NCI-H187 treated with DMSO at 0.1 percent for 48 hours (cell line): ENCODE results near the gene RNASE8.
A peak's percentile ranks its signal among the peaks of the same experiment; 100 is the strongest.

Experiments
- DNase-seq: peaks from one replicate; lab custom pipeline; 2025; lab: John Stamatoyannopoulos, UW

RNASE8 gene

GRCh38 chr14:21106498-21107282 lies 49.1 kb downstream of the RNASE8 start:
- DNase-seq = peak; percentile 35

GRCh38 chr14:21107283-21107800 lies 49.7 kb downstream of the RNASE8 start:
- no peak for DNase-seq
